ENCODE data around the gene PLEKHG4B. TPM values are rescaled to one million over a fixed set of nuclear protein-coding genes. Genes with fewer than 3 reads are reported as not detected.

Gene PLEKHG4B
- total RNA-seq, 2 experiments from 2014 or later = not detected

GRCh38 chr5:174876-175465 is 83.0 kb downstream of the PLEKHG4B start:
- ChIA-PET CTCF (no interaction called here), POLR2A (no interaction called here)
- no peaks in the 10 kb centered on the region for H3K9me3 Mint-ChIP-seq
- ATAC-seq (no peak), DNase-seq (no peak)
- H3K27ac Mint-ChIP-seq = no peak overlapping the region
- no peaks in the 10 kb centered on the region for H3K36me3 Mint-ChIP-seq (ENCODE audit: low read depth)
- no peak for TF ChIP-seq CTCF (IDR thresholded peaks at IDR 0.05)
- H3K27me3 Mint-ChIP-seq = no peaks in the 10 kb centered on the region
- no peak overlapping the region for H3K4me3 Mint-ChIP-seq
- intact Hi-C loops (cut with micrococcal nuclease) = no loop called here
- H3K4me1 Mint-ChIP-seq (ENCODE audit: low read depth) = no peaks in the 10 kb centered on the region

- H3K9me3 Mint-ChIP-seq = no peaks in the 10 kb centered on the region
- no peak overlapping the region for H3K4me3 Mint-ChIP-seq
- DNase-seq (no peak), ATAC-seq (no peak)
- ChIA-PET CTCF (no interaction called here), POLR2A (no interaction called here)
- H3K4me1 Mint-ChIP-seq (ENCODE audit: low read depth) = no peaks in the 10 kb centered on the region
- intact Hi-C loops (cut with micrococcal nuclease) = no loop called here
- no peak overlapping the region for H3K27ac Mint-ChIP-seq
- H3K36me3 Mint-ChIP-seq (ENCODE audit: low read depth) = no peaks in the 10 kb centered on the region
- TF ChIP-seq CTCF (IDR thresholded peaks at IDR 0.05) = no peak
- no peaks in the 10 kb centered on the region for H3K27me3 Mint-ChIP-seq
Observed at GRCh38 chr5:176296-176823, 84.4 kb downstream of the PLEKHG4B start.

- POLR2A ChIA-PET = no interaction called here
- Mint-ChIP-seq H3K4me3 (no peak overlapping the region), H3K27ac (no peak overlapping the region), H3K27me3 (no peaks in the 10 kb centered on the region), H3K9me3 (no peaks in the 10 kb centered on the region), H3K36me3 (ENCODE audit: low read depth) (no peaks in the 10 kb centered on the region), H3K4me1 (ENCODE audit: low read depth) (no peaks in the 10 kb centered on the region)
- CTCF ChIA-PET = interaction anchor here (1.0 kb wide), 1 partner anchor 10 kb away, joined by 3 read pairs; no protein-coding TSS in a partner anchor
- TF ChIP-seq CTCF (IDR thresholded peaks at IDR 0.05) = no peak
- ATAC-seq = no peak
- intact Hi-C loops (cut with micrococcal nuclease) = no loop called here
- DNase-seq = no peak
Observed at GRCh38 chr5:178110-178509, 86.1 kb downstream of the PLEKHG4B start.

GRCh38 chr5:179401-179800 is 87.4 kb downstream of the PLEKHG4B start:
- Mint-ChIP-seq H3K27ac (no peak overlapping the region), H3K4me1 (ENCODE audit: low read depth) (no peaks in the 10 kb centered on the region), H3K27me3 (no peaks in the 10 kb centered on the region), H3K9me3 (no peaks in the 10 kb centered on the region), H3K36me3 (ENCODE audit: low read depth) (no peaks in the 10 kb centered on the region), H3K4me3 (no peak overlapping the region)
- ChIA-PET CTCF (interaction anchor here (1.0 kb wide), 2 partner anchors 9 to 11 kb away, joined by 3 to 4 read pairs; no protein-coding TSS in a partner anchor), POLR2A (no interaction called here)
- DNase-seq (no peak), ATAC-seq (no peak)
- no peak for TF ChIP-seq CTCF (IDR thresholded peaks at IDR 0.05)
- intact Hi-C loops (cut with micrococcal nuclease) = no loop called here

- Mint-ChIP-seq H3K4me1 (ENCODE audit: low read depth) (no peaks in the 10 kb centered on the region), H3K9me3 (no peaks in the 10 kb centered on the region), H3K4me3 (no peak overlapping the region), H3K27ac (no peak overlapping the region), H3K27me3 (no peaks in the 10 kb centered on the region), H3K36me3 (ENCODE audit: low read depth) (no peaks in the 10 kb centered on the region)
- intact Hi-C loops (cut with micrococcal nuclease) = no loop called here
- no peak for TF ChIP-seq CTCF (IDR thresholded peaks at IDR 0.05)
- ChIA-PET POLR2A (no interaction called here), CTCF (interaction anchor here (1.0 kb wide), 1 partner anchor 12 kb away, joined by 4 read pairs; no protein-coding TSS in a partner anchor)
- no peak for ATAC-seq
- no peak for DNase-seq
Observed at GRCh38 chr5:180286-180918, 88.4 kb downstream of the PLEKHG4B start.

Data from activated CD8-positive, alpha-beta T cell treated with anti-CD3 and anti-CD28 coated beads for 36 hours (primary cell).